Vagina (tissue), 2 donors: ENCODE measurements around the gene ANK2.

ENCODE experiments used
- CTCF ChIP-seq, 3 experiments: fragments of 450-650 bp in 2 of 3; fragments of 200-600 bp in 1 of 3; sonication (generic) in 1 of 3; IDR thresholded peaks; one replicate each; pipeline ENCODE4 v1.5.1; 2017 to 2019; ENCODE audit warnings: antibody characterized with exemption in 3 of 3, mild to moderate bottlenecking in 2 of 3, moderate library complexity in 2 of 3
- POLR2A ChIP-seq, 2 donors: fragments of 450-650 bp; IDR thresholded peaks; one replicate each; pipeline ENCODE4 v1.6.1; 2017; ENCODE audit warnings: antibody characterized with exemption in 2 of 2, mild to moderate bottlenecking in 2 of 2, moderate library complexity in 2 of 2
- POLR2AphosphoS5 ChIP-seq, 2 donors: sonication (generic); formaldehyde crosslinking; IDR thresholded peaks; one replicate each; pipeline ENCODE4 v1.9.0; 2017; ENCODE audit warnings: antibody characterized with exemption in 2 of 2, mild to moderate bottlenecking in 2 of 2, low read depth in 1 of 2; ENCODE audit not compliant: insufficient read depth in 1 of 2

GRCh38 chr4:113179996-113180395 is 130.5 kb downstream of the ANK2 start:
- no peak for TF ChIP-seq CTCF (IDR thresholded peaks at IDR 0.05)
- no peak for TF ChIP-seq POLR2AphosphoS5 (IDR thresholded peaks at IDR 0.05; ENCODE audit: insufficient read depth in 1 of 2, low read depth in 1 of 2)
- TF ChIP-seq POLR2A (IDR thresholded peaks at IDR 0.05) = no peak
